Neuronal stem cell (in vitro differentiated cells): Measurements from ENCODE around the gene CEP295NL.
"Not testable (repeated sequence)": the region's sequence is repeated elsewhere in the genome, so short reads cannot be mapped to it uniquely, and the experiment has no call there.

Experiments
- DNase-seq: peaks from one replicate; pipeline ENCODE4 v3.0.0-alpha.2; 2013; ENCODE audit warnings: low spot score
- H2AFZ ChIP-seq: one replicate; pipeline ENCODE4 v1.6.1; 2013; ENCODE audit warnings: mild to moderate bottlenecking, low read length, inconsistent platforms
- H2AK5ac ChIP-seq: 2 replicates; pipeline ENCODE4 v1.6.1; 2013; ENCODE audit warnings: low read depth, mild to moderate bottlenecking, inconsistent platforms, low read length, moderate library complexity, mixed read lengths
- H2BK120ac ChIP-seq: 2 replicates; pipeline ENCODE4 v1.6.1; 2013; ENCODE audit warnings: low read depth, mild to moderate bottlenecking, inconsistent platforms, low read length, moderate library complexity, mixed read lengths
- H2BK12ac ChIP-seq: one replicate; pipeline ENCODE4 v1.6.1; 2013; ENCODE audit warnings: low read length, inconsistent platforms
- H2BK15ac ChIP-seq: 2 replicates; pipeline ENCODE4 v1.6.1; 2013; ENCODE audit warnings: mild to moderate bottlenecking, low read length, inconsistent platforms, mixed read lengths
- H2BK5ac ChIP-seq: one replicate; pipeline ENCODE4 v1.6.1; 2013; ENCODE audit warnings: inconsistent platforms, mild to moderate bottlenecking, low read length, moderate library complexity
- H3K14ac ChIP-seq: one replicate; pipeline ENCODE4 v1.6.1; 2013; ENCODE audit warnings: low read length, inconsistent platforms
- H3K18ac ChIP-seq: 2 replicates; pipeline ENCODE4 v1.6.1; 2013; ENCODE audit warnings: low read length, inconsistent platforms
- H3K23ac ChIP-seq: 2 replicates; pipeline ENCODE4 v1.6.1; 2013; ENCODE audit warnings: low read depth, mild to moderate bottlenecking, mixed read lengths, low read length, inconsistent platforms; ENCODE audit not compliant: poor library complexity
- H3K27ac ChIP-seq: replicated peaks from 3 replicates; pipeline ENCODE4 v1.5.1; 2013; ENCODE audit warnings: low read length, inconsistent platforms
- H3K27me3 ChIP-seq, 3 experiments: 2 replicates each; pipeline ENCODE4 v1.6.1; 2013; ENCODE audit warnings: low read length in 3 of 3, mild to moderate bottlenecking in 2 of 3, inconsistent platforms in 1 of 3, low read depth in 1 of 3, mixed read lengths in 1 of 3, moderate library complexity in 1 of 3; ENCODE audit not compliant: control insufficient read depth in 3 of 3, insufficient read depth in 3 of 3
- H3K36me3 ChIP-seq, 2 donors: replicated peaks in 1 of 2; 2 replicates each; pipeline ENCODE4 v1.6.1; 2013; ENCODE audit warnings: low read length in 2 of 2; ENCODE audit not compliant: control insufficient read depth in 2 of 2, insufficient read depth in 2 of 2
- H3K4ac ChIP-seq: 2 replicates; pipeline ENCODE4 v1.6.1; 2013; ENCODE audit warnings: inconsistent platforms, mild to moderate bottlenecking, low read length, moderate library complexity
- H3K4me1 ChIP-seq, 2 donors: 1 replicate in 1 of 2; 2 replicates in 1 of 2; pipeline ENCODE4 v1.6.1; 2013; ENCODE audit warnings: low read length in 2 of 2, low read depth in 1 of 2; ENCODE audit not compliant: control insufficient read depth in 2 of 2, insufficient read depth in 1 of 2
- H3K4me2 ChIP-seq: one replicate; pipeline ENCODE4 v1.6.1; 2013; ENCODE audit warnings: mild to moderate bottlenecking, low read length, inconsistent platforms; ENCODE audit not compliant: insufficient read depth, poor library complexity, severe bottlenecking
- H3K4me3 ChIP-seq, 2 donors: 2 replicates each; pipeline ENCODE4 v1.5.1; 2013; ENCODE audit warnings: low read length in 2 of 2, mild to moderate bottlenecking in 2 of 2, inconsistent platforms in 1 of 2, moderate library complexity in 1 of 2
- H3K79me1 ChIP-seq: one replicate; pipeline ENCODE4 v1.6.1; 2013; ENCODE audit warnings: low read depth, mild to moderate bottlenecking, inconsistent platforms, low read length, moderate library complexity
- H3K9ac ChIP-seq: one replicate; pipeline ENCODE4 v1.6.1; 2013; ENCODE audit warnings: mild to moderate bottlenecking, low read depth, low read length, inconsistent platforms; ENCODE audit not compliant: poor library complexity
- H3K9me3 ChIP-seq, 2 donors: replicated peaks in 1 of 2; 2 replicates each; pipeline versions ENCODE3 to v1.6.1; 2013; ENCODE audit warnings: low read length in 2 of 2, mild to moderate bottlenecking in 2 of 2, inconsistent platforms in 1 of 2, low read depth in 1 of 2, mixed read lengths in 1 of 2, moderate library complexity in 1 of 2; ENCODE audit not compliant: control insufficient read depth in 2 of 2, insufficient read depth in 1 of 2
- H4K8ac ChIP-seq: one replicate; pipeline ENCODE4 v1.6.1; 2013; ENCODE audit warnings: low read depth, mild to moderate bottlenecking, inconsistent platforms, low read length, moderate library complexity
- H4K91ac ChIP-seq: one replicate; pipeline ENCODE4 v1.6.1; 2013; ENCODE audit warnings: low read length, low read depth, mild to moderate bottlenecking, inconsistent platforms; ENCODE audit not compliant: poor library complexity
- WGBS, 2 donors: extraction: QIAGEN DNeasy Blood & Tissue Kit; methylation state at CpG; one replicate each; pipeline ENCODE4 v1.1.7; 2013; ENCODE audit warnings: missing lambda C conversion rate in 2 of 2, mixed read lengths in 1 of 2; ENCODE audit not compliant: insufficient read length in 2 of 2, insufficient replicate concordance in 1 of 2; ENCODE audit errors: extremely low coverage in 2 of 2; 5-methylcytosine and 5-hydroxymethylcytosine counted together

The CEP295NL gene

DNA sequence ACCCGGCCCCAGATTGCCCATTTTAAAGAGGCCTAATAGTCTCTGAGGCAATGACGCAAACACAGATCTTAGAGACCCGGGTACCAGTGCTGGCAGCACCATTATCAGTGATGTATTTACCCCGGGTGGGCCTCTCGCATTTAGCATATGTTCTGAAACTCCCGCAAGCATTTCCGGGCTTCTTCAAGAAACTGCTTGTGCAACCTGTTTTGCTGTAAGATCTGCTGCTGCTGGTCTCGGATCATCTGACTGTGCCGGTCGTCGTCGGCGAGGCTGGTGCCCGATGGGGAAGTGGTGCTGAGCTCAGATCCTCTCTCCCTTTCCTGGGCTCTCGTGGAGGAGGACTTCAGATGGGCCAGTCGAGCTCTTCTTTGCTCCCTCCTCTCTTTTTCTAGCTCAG is 12.5 kb downstream of the CEP295NL start:
- H3K4me3 ChIP-seq: no peak overlapping the region
- H3K14ac ChIP-seq: no peak overlapping the region
- H2BK15ac ChIP-seq: no peak overlapping the region
- H4K91ac ChIP-seq: no peak overlapping the region
- no peak overlapping the region for H4K8ac ChIP-seq
- no peak overlapping the region for H2BK120ac ChIP-seq
- H3K18ac ChIP-seq: no peak overlapping the region
- H3K9me3 ChIP-seq: no peaks in the 10 kb centered on the region
- no peak overlapping the region for H3K9ac ChIP-seq
- peaks cover 19 to 28% of the 10 kb centered on the region in 2 donors for H3K4me1 ChIP-seq
- WGBS, 2 donors: no CpG with 5 or more reads among the region's 16 CpGs
- no peak overlapping the region for H2BK12ac ChIP-seq
- DNase-seq: no peak
- no peak overlapping the region for H2AFZ ChIP-seq
- peak overlapping the region; percentile 66 for H3K23ac ChIP-seq
- H3K36me3 ChIP-seq: peaks cover 0 to 8% of the 10 kb centered on the region in 2 donors
- no peak overlapping the region for H3K4ac ChIP-seq
- H2BK5ac ChIP-seq: no peak overlapping the region
- no peaks in the 10 kb centered on the region for H3K27me3 ChIP-seq
- peaks cover 15% of the 10 kb centered on the region for H3K79me1 ChIP-seq
- H3K27ac ChIP-seq: no peak overlapping the region
- H2AK5ac ChIP-seq: no peak overlapping the region
- H3K4me2 ChIP-seq: no peak overlapping the region

GRCh38 chr17:78890096-78890495 is 12.9 kb downstream of the CEP295NL start:
- Histone ChIP-seq H3K79me1 (peaks cover 18% of the 10 kb centered on the region), H3K4me1 (peaks cover 19 to 25% of the 10 kb centered on the region in 2 donors)
- H3K4ac ChIP-seq, H3K9ac ChIP-seq, H3K27me3 ChIP-seq, H4K8ac ChIP-seq, H3K36me3 ChIP-seq, H3K23ac ChIP-seq, H3K14ac ChIP-seq, H4K91ac ChIP-seq, H2BK120ac ChIP-seq, H3K18ac ChIP-seq, H3K27ac ChIP-seq, H2AFZ ChIP-seq, H2BK15ac ChIP-seq, DNase-seq, H3K9me3 ChIP-seq, H2BK5ac ChIP-seq, H3K4me3 ChIP-seq, H2BK12ac ChIP-seq, H2AK5ac ChIP-seq, H3K4me2 ChIP-seq: not testable (repeated sequence)
- no CpG with 5 or more reads among the region's 11 CpGs for WGBS, 2 donors

- no CpG with 5 or more reads among the region's 8 CpGs for WGBS, 2 donors
- no peak overlapping the region for H3K14ac ChIP-seq
These were observed 13.5 kb downstream of the CEP295NL start for GRCh38 chr17:78889531-78889930.

DNA sequence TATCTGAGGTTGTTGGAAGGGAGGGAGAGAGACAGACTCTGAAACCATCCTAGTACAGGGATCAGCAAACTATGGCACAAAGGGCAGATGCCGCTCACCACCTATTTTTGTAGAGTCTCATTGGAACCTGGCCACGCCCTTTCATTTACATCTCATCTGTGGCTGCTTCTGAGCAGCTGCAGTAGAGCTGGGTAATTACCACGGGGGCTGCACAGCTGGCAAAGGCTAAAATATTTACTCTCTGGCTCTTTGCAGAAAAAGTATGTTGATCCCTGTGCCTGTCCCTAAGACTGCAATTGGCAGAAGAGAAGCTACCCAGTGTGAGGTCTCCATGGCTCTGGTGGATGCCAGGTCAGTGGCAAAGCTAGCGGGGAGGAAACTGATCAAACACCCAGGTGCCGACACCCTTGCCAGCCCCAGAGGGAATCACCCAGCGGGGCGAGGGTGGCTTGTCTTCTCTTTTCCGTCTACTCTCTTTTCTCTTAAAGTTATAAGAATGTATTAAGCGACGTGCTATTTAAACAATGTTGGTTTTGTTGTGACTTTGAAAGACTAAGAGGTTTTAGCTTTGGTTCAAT is 14.0 kb downstream of the CEP295NL start:
- Histone ChIP-seq H3K14ac (no peak overlapping the region), H4K8ac (no peak overlapping the region), H2AK5ac (no peak overlapping the region), H3K79me1 (peaks cover 17% of the 10 kb centered on the region), H4K91ac (no peak overlapping the region), H3K4me1 (peaks cover 30 to 35% of the 10 kb centered on the region in 2 donors), H3K36me3 (peaks cover 0 to 8% of the 10 kb centered on the region in 2 donors), H3K27me3 (no peaks in the 10 kb centered on the region), H3K27ac (no peak overlapping the region), H3K4me3 (no peak overlapping the region), H3K4me2 (no peak overlapping the region), H2BK5ac (no peak overlapping the region), H3K9ac (no peak overlapping the region), H2BK120ac (no peak overlapping the region), H2BK12ac (no peak overlapping the region), H3K23ac (no peak overlapping the region), H3K4ac (no peak overlapping the region), H3K18ac (no peak overlapping the region), H2BK15ac (no peak overlapping the region), H2AFZ (no peak overlapping the region), H3K9me3 (no peaks in the 10 kb centered on the region)
- no CpG with 5 or more reads among the region's 10 CpGs for WGBS, 2 donors
- DNase-seq: no peak

More at GRCh38 chr17:78889531-78889930, 13.5 kb downstream of the CEP295NL start:
- no peak overlapping the region for H2AK5ac ChIP-seq
- H3K9me3 ChIP-seq: no peaks in the 10 kb centered on the region
- H2AFZ ChIP-seq: no peak overlapping the region
- H3K4me3 ChIP-seq: no peak overlapping the region
- no peak overlapping the region for H3K27ac ChIP-seq
- no peak overlapping the region for H3K18ac ChIP-seq
- no peak overlapping the region for H2BK12ac ChIP-seq
- H3K9ac ChIP-seq: no peak overlapping the region
- H3K79me1 ChIP-seq: peaks cover 18% of the 10 kb centered on the region
- peaks cover 25 to 30% of the 10 kb centered on the region in 2 donors for H3K4me1 ChIP-seq
- no peak overlapping the region for H3K4ac ChIP-seq
- no peak for DNase-seq
- H2BK5ac ChIP-seq: no peak overlapping the region
- no peak overlapping the region for H3K23ac ChIP-seq
- peaks cover 0 to 8% of the 10 kb centered on the region in 2 donors for H3K36me3 ChIP-seq
- no peak overlapping the region for H2BK120ac ChIP-seq
- no peak overlapping the region for H4K8ac ChIP-seq
- no peaks in the 10 kb centered on the region for H3K27me3 ChIP-seq
- H4K91ac ChIP-seq: no peak overlapping the region
- no peak overlapping the region for H3K4me2 ChIP-seq
- no peak overlapping the region for H2BK15ac ChIP-seq
